NCI-H2029 treated with DMSO at 0.1 percent for 48 hours (cell line): ENCODE measurements around the gene PRR18.
A peak's percentile ranks its signal among the peaks of the same experiment; 100 is the strongest.
"Not testable (repeated sequence)": the region's sequence is repeated elsewhere in the genome, so short reads cannot be mapped to it uniquely, and the experiment has no call there.

Source experiments
- DNase-seq: peaks from one replicate; lab custom pipeline; 2025; lab: John Stamatoyannopoulos, UW

The PRR18 gene

GRCh38 chr6:166308033-166308768, at the start of gene PRR18:
Gene PRR18 (minus strand): TSS chr6:166308392. CDS start chr6:166308142, 250 bp downstream.
- no peak for DNase-seq

- DNase-seq: no peak
These were observed 47.4 kb upstream of the PRR18 start for GRCh38 chr6:166355552-166355951.

- no peak for DNase-seq
These were observed 46.8 kb upstream of the PRR18 start for GRCh38 chr6:166354965-166355364.

GRCh38 chr6:166354143-166354542, 46.0 kb upstream of the PRR18 start:
- DNase-seq: no peak

GRCh38 chr6:166353507-166353906, 45.3 kb upstream of the PRR18 start:
- no peak for DNase-seq

- DNase-seq: no peak
These were observed 44.7 kb upstream of the PRR18 start for GRCh38 chr6:166352923-166353322.

GRCh38 chr6:166351715-166352285, 43.6 kb upstream of the PRR18 start:
- peak; percentile 9 for DNase-seq

GRCh38 chr6:166348305-166348949, 40.2 kb upstream of the PRR18 start:
- no peak for DNase-seq

- DNase-seq: no peak
These were observed 38.8 kb upstream of the PRR18 start for GRCh38 chr6:166346965-166347364.

GRCh38 chr6:166346449-166346848, 38.3 kb upstream of the PRR18 start:
- DNase-seq: no peak

GRCh38 chr6:166345672-166346071, 37.5 kb upstream of the PRR18 start:
- DNase-seq: not testable (repeated sequence)

- DNase-seq: not testable (repeated sequence)
These were observed 36.7 kb upstream of the PRR18 start for GRCh38 chr6:166344921-166345320.

GRCh38 chr6:166344240-166344639, 36.0 kb upstream of the PRR18 start:
- DNase-seq: no peak

GRCh38 chr6:166343150-166343487, 34.9 kb upstream of the PRR18 start:
- DNase-seq: no peak

GRCh38 chr6:166342349-166343149, 34.4 kb upstream of the PRR18 start, which contains the start of gene SFT2D1:
Gene SFT2D1 (minus strand): TSS chr6:166342545. CDS start chr6:166342481, 64 bp downstream.
- peak; percentile 6 for DNase-seq

GRCh38 chr6:166341977-166342348, 33.8 kb upstream of the PRR18 start:
- no peak for DNase-seq

- no peak for DNase-seq
These were observed 33.3 kb upstream of the PRR18 start for GRCh38 chr6:166341464-166341863.

- DNase-seq: no peak
These were observed 30.7 kb upstream of the PRR18 start for GRCh38 chr6:166338854-166339253.

GRCh38 chr6:166336847-166337246, 28.7 kb upstream of the PRR18 start:
- DNase-seq: no peak

GRCh38 chr6:166335378-166336302, 27.4 kb upstream of the PRR18 start:
- DNase-seq: no peak

GRCh38 chr6:166334878-166335277, 26.7 kb upstream of the PRR18 start:
- no peak for DNase-seq
